ENCODE data around the gene IGFBP5. TPM values are rescaled to one million over a fixed set of nuclear protein-coding genes. Genes with fewer than 3 reads are reported as not detected.

The IGFBP5 gene
- total RNA-seq, 2 experiments from 2014 or later, result not detected

DNA sequence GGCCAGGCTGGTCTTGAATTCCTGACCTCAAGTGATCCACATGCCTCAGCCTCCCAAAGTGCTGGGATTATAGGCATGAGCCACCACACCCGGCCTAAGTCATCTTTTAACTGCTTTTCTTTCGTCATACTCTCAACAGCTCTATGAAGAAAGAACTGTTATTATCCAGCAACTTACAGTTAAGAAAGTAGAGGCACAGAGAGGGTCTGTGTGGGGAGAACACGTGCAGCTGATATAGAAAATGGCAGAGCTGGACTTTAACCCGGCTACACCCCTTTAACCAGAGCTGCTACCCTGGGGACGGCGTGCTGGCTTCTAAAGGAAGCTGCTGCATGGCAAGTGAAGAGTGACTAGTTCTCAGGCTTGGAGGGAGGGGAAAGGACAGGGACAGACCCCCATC, 36.6 kb downstream of the IGFBP5 start:
- no TSS peak for BruUV-seq (replicated peaks)
- no peak overlapping the region for H3K4me3 ChIP-seq (ENCODE audit: low read depth, low read length, poor library complexity, severe bottlenecking)
- H2AFZ ChIP-seq (ENCODE audit: low read length), result no peak overlapping the region
- no peaks in the 10 kb centered on the region for H4K20me1 ChIP-seq (ENCODE audit: insufficient read depth, low read length)
- H3K36me3 ChIP-seq (ENCODE audit: insufficient read depth, low read length), result no peaks in the 10 kb centered on the region
- H3K27ac ChIP-seq (ENCODE audit: low read depth, low read length, poor library complexity, severe bottlenecking), result no peak overlapping the region
- H3K4me2 ChIP-seq (ENCODE audit: low read length), result no peak overlapping the region
- H3K9me3 ChIP-seq (ENCODE audit: low read length), result no peaks in the 10 kb centered on the region
- intact Hi-C loops (cut with micrococcal nuclease; ENCODE audit: unreplicated experiment), result no loop called here
- POLR2A ChIA-PET, result interaction anchor here (0.6 to 1.0 kb wide), 2 partner anchors 132 to 154 kb away, joined by 3 to 4 read pairs; no protein-coding TSS in a partner anchor
- no peaks in the 10 kb centered on the region for H3K9me2 ChIP-seq (ENCODE audit: insufficient read depth, low read length)
- no peak for TF ChIP-seq EZH2phosphoT487 (IDR thresholded peaks at IDR 0.05; ENCODE audit: borderline replicate concordance, low read depth, low read length)
- TF ChIP-seq, protein P1, sequence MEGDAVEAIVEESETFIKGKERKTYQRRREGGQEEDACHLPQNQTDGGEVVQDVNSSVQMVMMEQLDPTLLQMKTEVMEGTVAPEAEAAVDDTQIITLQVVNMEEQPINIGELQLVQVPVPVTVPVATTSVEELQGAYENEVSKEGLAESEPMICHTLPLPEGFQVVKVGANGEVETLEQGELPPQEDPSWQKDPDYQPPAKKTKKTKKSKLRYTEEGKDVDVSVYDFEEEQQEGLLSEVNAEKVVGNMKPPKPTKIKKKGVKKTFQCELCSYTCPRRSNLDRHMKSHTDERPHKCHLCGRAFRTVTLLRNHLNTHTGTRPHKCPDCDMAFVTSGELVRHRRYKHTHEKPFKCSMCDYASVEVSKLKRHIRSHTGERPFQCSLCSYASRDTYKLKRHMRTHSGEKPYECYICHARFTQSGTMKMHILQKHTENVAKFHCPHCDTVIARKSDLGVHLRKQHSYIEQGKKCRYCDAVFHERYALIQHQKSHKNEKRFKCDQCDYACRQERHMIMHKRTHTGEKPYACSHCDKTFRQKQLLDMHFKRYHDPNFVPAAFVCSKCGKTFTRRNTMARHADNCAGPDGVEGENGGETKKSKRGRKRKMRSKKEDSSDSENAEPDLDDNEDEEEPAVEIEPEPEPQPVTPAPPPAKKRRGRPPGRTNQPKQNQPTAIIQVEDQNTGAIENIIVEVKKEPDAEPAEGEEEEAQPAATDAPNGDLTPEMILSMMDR (conservative IDR thresholded peaks at IDR 0.05; ENCODE audit: low read length), result no peak
- CTCF ChIA-PET (ENCODE audit: unreplicated experiment), result no interaction called here
- DNase-seq (ENCODE audit: low spot score), result no peak
- H3K4me1 ChIP-seq (ENCODE audit: insufficient read depth, low read length, poor library complexity, severe bottlenecking), result no peaks in the 10 kb centered on the region
- H3K79me2 ChIP-seq (ENCODE audit: insufficient read depth, low read depth, low read length), result no peaks in the 10 kb centered on the region

- intact Hi-C loops (cut with micrococcal nuclease; ENCODE audit: unreplicated experiment), result no loop called here
- DNase-seq (ENCODE audit: low spot score), result no peak
- BruUV-seq (replicated peaks), result no TSS peak
- POLR2A ChIA-PET, result interaction anchor here (1.0 kb wide), 1 partner anchor 132 kb away, joined by 3 read pairs; no protein-coding TSS in a partner anchor
- H4K20me1 ChIP-seq (ENCODE audit: insufficient read depth, low read length), result no peaks in the 10 kb centered on the region
- CTCF ChIA-PET (ENCODE audit: unreplicated experiment), result no interaction called here
- H3K4me3 ChIP-seq (ENCODE audit: low read depth, low read length, poor library complexity, severe bottlenecking), result no peak overlapping the region
- no peak for TF ChIP-seq EZH2phosphoT487 (IDR thresholded peaks at IDR 0.05; ENCODE audit: borderline replicate concordance, low read depth, low read length)
- TF ChIP-seq, protein P1 (conservative IDR thresholded peaks at IDR 0.05; ENCODE audit: low read length), result no peak
- no peak overlapping the region for H2AFZ ChIP-seq (ENCODE audit: low read length)
- no peaks in the 10 kb centered on the region for H3K79me2 ChIP-seq (ENCODE audit: insufficient read depth, low read depth, low read length)
- no peaks in the 10 kb centered on the region for H3K4me1 ChIP-seq (ENCODE audit: insufficient read depth, low read length, poor library complexity, severe bottlenecking)
- no peaks in the 10 kb centered on the region for H3K36me3 ChIP-seq (ENCODE audit: insufficient read depth, low read length)
- no peak overlapping the region for H3K27ac ChIP-seq (ENCODE audit: low read depth, low read length, poor library complexity, severe bottlenecking)
- H3K9me2 ChIP-seq (ENCODE audit: insufficient read depth, low read length), result no peaks in the 10 kb centered on the region
- no peak overlapping the region for H3K4me2 ChIP-seq (ENCODE audit: low read length)
- H3K9me3 ChIP-seq (ENCODE audit: low read length), result no peaks in the 10 kb centered on the region
Observed at GRCh38 chr2:216657980-216658379, 37.4 kb downstream of the IGFBP5 start.

DNA sequence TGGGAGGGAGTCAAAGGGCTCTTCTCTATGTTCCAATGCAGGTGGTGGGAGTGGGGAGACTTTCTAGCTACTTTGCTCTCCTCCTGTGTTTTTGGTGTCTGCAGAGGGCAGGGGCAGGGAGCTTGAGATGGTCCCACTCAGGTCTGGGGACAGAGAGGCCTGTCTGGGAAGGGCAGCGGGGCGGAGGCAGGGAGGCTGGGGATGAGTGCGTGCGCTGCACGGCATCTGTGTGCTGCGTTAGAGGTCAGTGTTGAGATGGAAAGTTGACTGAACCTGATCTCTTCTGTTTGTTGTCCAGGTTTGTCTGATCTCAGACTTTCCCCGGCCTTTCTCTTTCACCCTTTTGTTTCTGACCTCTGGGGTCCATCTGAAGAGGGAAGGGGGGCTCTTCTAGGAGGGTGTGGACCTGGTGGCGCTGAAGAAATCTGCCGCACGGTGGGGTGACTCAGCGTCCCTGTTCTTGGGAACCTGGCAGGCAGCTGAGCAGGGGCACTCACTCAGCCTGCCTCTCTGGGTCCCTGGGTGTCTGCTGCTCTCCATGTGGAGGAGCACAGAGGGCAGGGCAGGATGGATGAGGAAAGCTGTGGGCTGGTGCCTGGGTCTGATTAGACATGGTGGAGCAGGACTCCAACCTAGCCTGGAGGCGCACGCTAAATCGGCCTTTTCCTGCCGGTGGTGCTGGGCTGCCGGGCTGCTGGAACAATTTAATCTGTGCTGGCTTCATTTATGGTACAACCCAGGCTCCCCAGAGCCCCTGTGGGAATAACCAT, 38.1 kb downstream of the IGFBP5 start:
- H3K9me3 ChIP-seq (ENCODE audit: low read length), result no peaks in the 10 kb centered on the region
- BruUV-seq (replicated peaks), result no TSS peak
- H3K36me3 ChIP-seq (ENCODE audit: insufficient read depth, low read length), result no peaks in the 10 kb centered on the region
- H3K4me3 ChIP-seq (ENCODE audit: low read depth, low read length, poor library complexity, severe bottlenecking), result no peak overlapping the region
- no peak for DNase-seq (ENCODE audit: low spot score)
- intact Hi-C loops (cut with micrococcal nuclease; ENCODE audit: unreplicated experiment), result no loop called here
- TF ChIP-seq, protein P1 (conservative IDR thresholded peaks at IDR 0.05; ENCODE audit: low read length), result no peak
- TF ChIP-seq EZH2phosphoT487 (IDR thresholded peaks at IDR 0.05; ENCODE audit: borderline replicate concordance, low read depth, low read length), result no peak
- no peaks in the 10 kb centered on the region for H3K9me2 ChIP-seq (ENCODE audit: insufficient read depth, low read length)
- no peak overlapping the region for H3K4me2 ChIP-seq (ENCODE audit: low read length)
- H3K79me2 ChIP-seq (ENCODE audit: insufficient read depth, low read depth, low read length), result no peaks in the 10 kb centered on the region
- H3K27ac ChIP-seq (ENCODE audit: low read depth, low read length, poor library complexity, severe bottlenecking), result no peak overlapping the region
- no peaks in the 10 kb centered on the region for H3K4me1 ChIP-seq (ENCODE audit: insufficient read depth, low read length, poor library complexity, severe bottlenecking)
- ChIA-PET CTCF (ENCODE audit: unreplicated experiment) (no interaction called here), POLR2A (no interaction called here)
- no peak overlapping the region for H2AFZ ChIP-seq (ENCODE audit: low read length)
- H4K20me1 ChIP-seq (ENCODE audit: insufficient read depth, low read length), result no peaks in the 10 kb centered on the region
